Measurements from ENCODE around the gene NAA35. TPM values are rescaled to one million over a fixed set of nuclear protein-coding genes. Genes with fewer than 3 reads are reported as not detected.
A peak's percentile ranks its signal among the peaks of the same experiment; 100 is the strongest.
"Not testable (repeated sequence)": the region's sequence is repeated elsewhere in the genome, so short reads cannot be mapped to it uniquely, and the experiment has no call there.

The NAA35 gene
- total RNA-seq, 1 donor from 2014 or later = 21.0 TPM

DNA sequence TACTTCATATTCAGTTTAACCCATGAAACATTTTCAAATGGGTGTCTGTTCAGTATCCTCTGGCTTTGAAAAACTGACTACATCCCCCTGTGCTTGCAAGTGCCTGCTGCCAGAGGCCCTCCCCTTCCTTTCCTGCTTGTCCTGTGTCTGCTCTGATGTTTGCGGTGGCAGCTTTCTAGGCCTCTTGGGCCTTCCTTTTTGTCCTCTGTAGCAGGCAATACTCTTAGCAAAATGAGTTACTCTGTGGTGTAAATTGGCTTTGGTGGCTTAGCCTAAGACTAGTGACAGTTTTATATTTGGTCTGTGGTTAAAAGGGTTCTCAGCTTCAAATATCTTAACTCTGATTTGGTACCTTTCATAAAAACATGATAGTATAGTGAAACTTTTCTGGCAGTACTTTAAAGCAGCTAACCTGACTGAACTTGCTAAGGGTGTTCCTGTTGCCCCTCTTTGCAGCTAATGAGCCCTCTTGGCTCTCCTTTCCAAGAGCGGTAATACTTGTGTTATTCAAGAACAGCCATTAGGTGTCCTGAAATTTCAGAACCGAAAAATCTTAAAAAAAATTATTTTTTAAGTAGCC is 81.8 kb downstream of the NAA35 start:
- DNase-seq (ENCODE audit: low spot score) = no peak

GRCh38 chr9:86027767-86028166 is 86.8 kb downstream of the NAA35 start:
- no peak for DNase-seq (ENCODE audit: low spot score)

DNA sequence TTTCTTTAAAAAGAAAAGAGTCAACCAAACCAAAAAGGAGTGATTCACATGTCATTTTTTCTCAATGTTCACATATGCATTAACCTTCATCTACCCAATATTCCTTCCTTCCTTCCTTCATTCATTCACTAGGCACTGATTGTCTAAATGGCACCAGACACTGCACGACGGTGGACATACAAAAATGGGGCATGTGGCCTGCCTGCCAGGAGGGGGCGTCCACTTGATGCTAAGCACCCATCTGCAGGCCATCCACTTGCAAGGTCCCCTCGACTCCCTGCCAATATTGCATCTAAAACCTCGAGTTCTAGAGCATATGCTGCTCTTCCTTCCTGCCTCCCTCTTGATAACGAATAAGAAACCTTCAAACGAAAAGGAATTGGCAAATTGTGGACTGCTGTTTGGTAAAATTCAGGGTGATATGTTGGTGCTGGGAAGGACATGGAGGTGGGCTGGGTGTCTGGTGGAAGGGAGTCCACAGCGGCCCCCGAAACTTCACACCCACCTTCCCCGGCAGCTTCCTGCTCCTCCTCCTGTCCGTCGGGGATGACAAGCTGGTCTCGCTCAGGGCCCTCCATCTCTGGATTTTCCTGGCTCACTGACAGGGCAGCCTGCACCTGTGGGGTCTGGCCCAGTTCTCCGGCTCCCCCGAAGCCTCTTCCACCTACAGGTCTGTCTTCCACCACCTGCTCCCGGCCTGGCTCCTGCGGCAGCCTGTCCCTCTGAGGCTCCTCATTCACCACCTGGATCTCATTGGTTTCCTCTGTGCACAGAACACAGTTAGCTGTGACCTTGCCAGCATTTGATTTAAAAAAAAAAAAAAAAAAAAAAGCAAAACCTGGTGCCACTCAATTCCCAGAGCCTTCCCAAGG is 94.2 kb downstream of the NAA35 start:
- DNase-seq (ENCODE audit: low spot score) = no peak

GRCh38 chr9:86035827-86036440 is 95.0 kb downstream of the NAA35 start:
- DNase-seq (ENCODE audit: low spot score) = no peak

- no peak for DNase-seq (ENCODE audit: low spot score)
Observed at GRCh38 chr9:86036555-86036954, 95.6 kb downstream of the NAA35 start.

GRCh38 chr9:86039991-86040860 is 99.3 kb downstream of the NAA35 start:
- no peak for DNase-seq (ENCODE audit: low spot score)

GRCh38 chr9:86040861-86041155 is 99.9 kb downstream of the NAA35 start:
- no peak for DNase-seq (ENCODE audit: low spot score)

GRCh38 chr9:86041311-86041741 is 100.4 kb downstream of the NAA35 start:
- no peak for DNase-seq (ENCODE audit: low spot score)

DNA sequence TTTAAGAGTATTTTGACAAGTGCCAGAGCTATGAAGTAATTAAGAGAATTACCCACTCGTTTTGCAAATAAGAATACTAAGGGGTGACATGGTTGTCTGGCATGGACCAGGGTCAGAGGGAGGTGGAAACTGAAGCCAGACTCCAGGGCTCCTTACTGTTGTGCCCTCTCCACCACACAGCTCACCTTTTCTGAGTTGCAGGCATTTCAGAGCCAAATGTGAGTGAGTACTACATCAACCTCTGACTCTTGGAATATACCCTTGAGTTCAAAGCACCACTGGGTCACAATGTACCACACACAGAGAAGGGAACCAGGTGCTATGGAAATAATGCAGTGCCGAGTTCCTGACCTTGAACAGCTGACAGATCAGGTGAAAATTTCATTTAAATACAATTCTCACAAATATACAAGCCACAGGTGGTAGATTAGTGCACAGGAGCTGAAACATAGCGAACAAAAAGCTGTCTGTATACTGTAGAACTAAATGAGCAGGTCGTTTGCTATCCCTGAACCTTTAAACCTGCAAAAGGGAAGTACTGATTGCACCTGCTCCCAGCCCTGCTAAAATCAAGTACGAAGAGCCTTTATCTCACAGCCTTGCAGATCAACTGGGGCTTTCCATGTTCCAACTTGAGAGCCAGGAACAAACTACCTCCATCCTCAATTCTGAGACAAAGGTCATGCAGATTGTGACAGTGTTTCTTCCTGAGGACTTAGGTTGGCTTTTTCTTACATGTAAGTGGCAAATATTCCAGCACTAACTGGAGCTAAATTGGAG is 101.4 kb downstream of the NAA35 start:
- no peak for DNase-seq (ENCODE audit: low spot score)

- no peak for DNase-seq (ENCODE audit: low spot score)
Observed at GRCh38 chr9:86043586-86043985, 102.6 kb downstream of the NAA35 start.

GRCh38 chr9:86043999-86044398 is 103.1 kb downstream of the NAA35 start:
- no peak for DNase-seq (ENCODE audit: low spot score)

GRCh38 chr9:86045654-86046053 is 104.7 kb downstream of the NAA35 start:
- no peak for DNase-seq (ENCODE audit: low spot score)

DNA sequence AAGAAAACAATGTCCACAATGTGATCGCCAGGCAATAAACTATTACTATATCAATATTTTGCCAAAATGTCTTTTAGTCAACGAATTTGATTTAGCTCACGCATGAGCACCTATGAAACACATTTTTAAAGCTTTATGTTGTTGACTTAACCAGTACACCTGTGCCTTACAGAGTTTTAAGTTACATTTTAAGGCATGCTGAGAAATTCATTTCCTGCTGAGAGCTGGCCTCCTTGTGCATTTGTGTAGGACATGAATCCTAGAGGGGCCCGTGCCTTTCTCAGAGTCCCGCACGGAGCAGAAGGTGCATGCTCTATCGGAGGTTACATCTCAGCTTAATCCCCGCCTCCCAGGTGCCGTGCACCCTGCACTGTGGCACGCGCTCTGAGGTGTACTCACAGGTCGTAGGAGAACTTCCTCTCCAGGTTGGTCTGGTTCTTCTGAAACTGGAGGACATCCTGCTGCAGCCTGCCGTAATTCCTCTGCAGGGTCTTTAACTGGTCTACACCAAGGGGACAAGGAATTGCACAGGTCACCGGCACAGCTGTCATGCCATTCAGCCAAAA is 105.2 kb downstream of the NAA35 start:
- DNase-seq (ENCODE audit: low spot score) = no peak

GRCh38 chr9:86046930-86047341 is 106.0 kb downstream of the NAA35 start:
- peak; percentile 69 for DNase-seq (ENCODE audit: low spot score)

DNA sequence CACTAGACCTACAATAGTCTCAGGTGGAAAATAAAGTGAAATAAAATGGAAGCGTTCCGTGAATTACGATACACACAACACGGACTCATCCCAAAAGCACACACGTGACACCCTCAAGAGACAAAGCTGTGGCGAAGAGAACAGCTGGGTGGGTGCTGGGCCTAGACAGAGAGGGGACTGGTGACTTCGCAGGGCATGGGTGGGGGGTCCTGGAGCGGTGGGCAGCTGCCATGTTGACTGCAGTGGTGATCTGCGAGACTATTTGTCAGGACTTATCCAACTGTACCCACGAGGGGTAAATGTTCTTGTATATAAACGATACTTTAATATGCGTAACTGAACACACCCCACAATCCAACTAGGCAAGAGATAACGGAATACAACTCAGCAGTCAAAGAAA is 106.4 kb downstream of the NAA35 start:
- peak; percentile 51 for DNase-seq (ENCODE audit: low spot score)

DNA sequence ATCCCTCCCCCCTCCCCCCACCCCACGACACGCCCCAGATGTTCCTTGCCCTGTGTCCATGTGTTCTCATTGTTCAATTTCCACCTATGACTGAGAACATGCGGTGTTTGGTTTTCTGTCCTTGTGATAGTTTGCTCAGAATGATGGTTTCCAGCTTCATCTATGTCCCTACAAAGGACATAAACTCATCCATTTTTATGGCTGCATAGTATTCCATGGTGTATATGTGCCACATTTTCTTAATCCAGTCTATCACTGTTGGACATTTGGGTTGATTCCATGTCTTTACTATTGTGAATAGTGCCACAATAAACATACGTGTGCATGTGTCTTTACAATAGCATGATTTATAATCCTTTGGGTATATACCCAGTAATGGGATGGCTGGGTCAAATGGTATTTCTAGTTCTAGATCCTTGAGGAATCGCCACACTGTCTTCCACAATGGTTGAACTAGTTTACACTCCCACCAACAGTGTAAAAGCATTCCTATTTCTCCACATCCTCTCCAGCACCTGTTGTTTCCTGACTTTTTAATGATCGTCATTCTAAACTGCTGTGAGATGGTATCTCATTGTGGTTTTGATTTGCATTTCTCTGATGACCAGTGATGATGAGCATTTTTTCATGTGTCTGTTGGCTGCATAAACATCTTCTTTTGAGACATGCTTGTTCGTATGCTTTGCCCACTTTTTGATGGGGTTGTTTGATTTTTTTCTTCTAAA is 107.2 kb downstream of the NAA35 start:
- DNase-seq (ENCODE audit: low spot score) = not testable (repeated sequence)

DNA sequence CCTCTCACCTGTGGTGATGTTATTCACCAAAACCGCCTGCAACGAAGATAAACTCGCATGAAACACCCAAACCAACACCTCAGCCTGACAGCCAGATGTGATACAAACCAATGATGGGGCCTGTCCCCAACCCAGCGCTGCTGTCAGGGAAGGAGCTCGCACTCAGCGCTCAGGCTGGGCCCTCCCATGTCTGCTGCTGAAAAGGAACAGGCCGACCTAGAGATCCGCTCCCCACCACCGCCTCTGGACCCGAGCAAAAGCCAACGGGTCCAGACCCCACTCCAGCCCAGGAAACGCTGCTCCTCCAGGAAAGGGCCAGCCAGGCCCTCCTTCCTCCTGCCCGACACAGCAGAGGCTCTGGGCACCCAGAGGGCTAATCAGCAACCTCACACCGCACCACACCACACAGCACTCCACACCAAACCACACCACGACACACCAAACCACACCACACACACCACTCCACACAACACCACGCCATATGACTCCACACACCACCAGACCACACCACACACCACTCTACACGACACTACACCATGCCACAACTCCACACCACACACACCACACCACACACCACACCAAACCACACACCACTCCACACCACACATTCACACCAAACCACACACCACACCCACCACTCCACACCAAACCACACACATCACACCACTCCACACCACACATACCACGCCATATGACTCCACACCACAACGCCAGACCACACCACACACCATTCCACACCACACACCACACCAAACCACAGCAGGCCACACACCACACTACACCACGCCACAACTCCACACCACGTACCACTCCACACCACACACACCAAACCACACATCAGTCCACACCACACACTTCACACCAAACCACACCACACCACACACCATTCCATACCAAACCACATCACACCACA is 111.9 kb downstream of the NAA35 start:
- DNase-seq (ENCODE audit: low spot score) = peak; percentile 83

- DNase-seq (ENCODE audit: low spot score) = peak; percentile 16
Observed at GRCh38 chr9:86054695-86055094, 113.7 kb downstream of the NAA35 start.

DNA sequence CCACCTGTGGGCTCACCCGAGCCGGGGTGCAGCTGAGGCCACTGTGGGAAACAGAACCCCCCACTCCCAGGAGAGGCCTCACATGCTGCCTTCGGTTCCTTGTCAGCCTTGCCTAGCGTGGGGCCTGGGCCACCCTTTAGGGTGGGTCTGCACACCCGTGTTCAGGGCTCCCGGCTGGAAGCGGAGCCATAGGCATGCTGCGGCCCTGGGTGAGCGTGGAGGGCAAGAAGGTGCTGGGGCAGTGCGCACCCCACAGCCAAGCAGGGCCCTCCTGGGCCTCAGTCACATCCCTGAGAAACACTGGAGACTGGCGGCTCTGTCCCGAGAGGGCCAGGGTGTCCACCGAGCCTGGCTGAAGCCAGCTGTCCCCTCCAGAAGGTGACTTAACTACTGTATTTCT is 116.5 kb downstream of the NAA35 start:
- DNase-seq (ENCODE audit: low spot score) = peak; percentile 60
